Measurements from ENCODE around the gene HHIPL1.

DNA sequence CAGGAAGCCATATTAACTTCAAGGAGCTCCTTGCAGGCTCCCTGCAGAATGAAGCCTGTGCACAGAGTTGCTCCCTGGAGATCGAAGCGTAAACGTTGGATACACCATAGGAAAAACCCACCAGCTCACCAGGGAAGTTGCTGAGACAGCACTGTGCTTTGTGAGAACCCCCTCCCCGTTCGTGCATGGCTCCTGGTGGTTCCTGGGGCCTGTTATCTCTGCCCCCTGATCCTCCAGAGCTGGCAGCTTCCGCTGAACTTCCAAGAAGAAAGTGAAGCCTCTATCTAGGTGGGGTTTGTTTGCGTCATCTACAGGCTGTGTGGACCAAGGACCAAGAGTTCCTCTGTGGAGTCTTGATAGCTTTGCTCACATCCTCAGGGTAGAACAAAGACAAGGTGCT lies 38.6 kb upstream of the HHIPL1 start:
- TF ChIP-seq, protein P1, sequence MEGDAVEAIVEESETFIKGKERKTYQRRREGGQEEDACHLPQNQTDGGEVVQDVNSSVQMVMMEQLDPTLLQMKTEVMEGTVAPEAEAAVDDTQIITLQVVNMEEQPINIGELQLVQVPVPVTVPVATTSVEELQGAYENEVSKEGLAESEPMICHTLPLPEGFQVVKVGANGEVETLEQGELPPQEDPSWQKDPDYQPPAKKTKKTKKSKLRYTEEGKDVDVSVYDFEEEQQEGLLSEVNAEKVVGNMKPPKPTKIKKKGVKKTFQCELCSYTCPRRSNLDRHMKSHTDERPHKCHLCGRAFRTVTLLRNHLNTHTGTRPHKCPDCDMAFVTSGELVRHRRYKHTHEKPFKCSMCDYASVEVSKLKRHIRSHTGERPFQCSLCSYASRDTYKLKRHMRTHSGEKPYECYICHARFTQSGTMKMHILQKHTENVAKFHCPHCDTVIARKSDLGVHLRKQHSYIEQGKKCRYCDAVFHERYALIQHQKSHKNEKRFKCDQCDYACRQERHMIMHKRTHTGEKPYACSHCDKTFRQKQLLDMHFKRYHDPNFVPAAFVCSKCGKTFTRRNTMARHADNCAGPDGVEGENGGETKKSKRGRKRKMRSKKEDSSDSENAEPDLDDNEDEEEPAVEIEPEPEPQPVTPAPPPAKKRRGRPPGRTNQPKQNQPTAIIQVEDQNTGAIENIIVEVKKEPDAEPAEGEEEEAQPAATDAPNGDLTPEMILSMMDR (IDR thresholded peaks at IDR 0.05): no peak
- TF ChIP-seq ZFX (IDR thresholded peaks at IDR 0.05; ENCODE audit: borderline replicate concordance): no peak
